Kidney (tissue), 14 donors: ENCODE results near the gene GATA6. TPM values are rescaled to one million over a fixed set of nuclear protein-coding genes. Genes with fewer than 3 reads are reported as not detected.

ENCODE experiments used
- DNase-seq, 5 donors: peaks; one replicate each; pipeline ENCODE4 v3.0.0-alpha.2; 2013 to 2020
- FAIRE-seq: peaks from 2 replicates; lab custom pipeline; 2012; peaks lifted over from hg19 to GRCh38; lab: Jason Lieb, UNC
- H3K27ac ChIP-seq, 2 donors: one replicate each; pipeline ENCODE4 v1.7.0; 2013; ENCODE audit warnings: low read depth in 2 of 2, low read length in 2 of 2, inconsistent platforms in 1 of 2
- H3K27me3 ChIP-seq: one replicate; pipeline ENCODE4 v1.7.1; 2013; ENCODE audit warnings: low read length, inconsistent platforms; ENCODE audit not compliant: control insufficient read depth, insufficient read depth
- H3K36me3 ChIP-seq, 3 donors: one replicate each; pipeline versions ENCODE4 v1.7.0 to v1.7.1; 2013; ENCODE audit warnings: low read length in 3 of 3, control low read depth in 1 of 3, inconsistent platforms in 1 of 3; ENCODE audit not compliant: insufficient read depth in 3 of 3, control insufficient read depth in 2 of 3
- H3K4me1 ChIP-seq, 3 donors: one replicate each; pipeline versions ENCODE4 v1.7.0 to v1.7.1; 2013; ENCODE audit warnings: low read length in 3 of 3, inconsistent platforms in 1 of 3, low read depth in 1 of 3; ENCODE audit not compliant: control insufficient read depth in 2 of 3, insufficient read depth in 2 of 3
- H3K4me3 ChIP-seq, 3 donors: one replicate each; pipeline versions ENCODE4 v1.7.0 to v1.8.1; 2013; ENCODE audit warnings: low read length in 3 of 3, control low read depth in 1 of 3, inconsistent platforms in 1 of 3
- H3K9ac ChIP-seq, 3 donors: one replicate each; pipeline versions ENCODE4 v1.7.0 to v1.7.1; 2013; ENCODE audit warnings: low read length in 3 of 3, control low read depth in 1 of 3, inconsistent platforms in 1 of 3
- H3K9me3 ChIP-seq, 3 donors: one replicate each; pipeline versions ENCODE4 v1.7.0 to v1.7.1; 2013; ENCODE audit warnings: low read length in 3 of 3, control low read depth in 1 of 3, inconsistent platforms in 1 of 3; ENCODE audit not compliant: control insufficient read depth in 2 of 3, insufficient read depth in 1 of 3
- CTCF ChIP-seq: IDR thresholded peaks from 3 replicates; pipeline ENCODE4 v1.5.1; 2012; ENCODE audit warnings: mild to moderate bottlenecking, moderate library complexity, borderline replicate concordance; ENCODE audit not compliant: insufficient read depth; ENCODE audit errors: extremely low read depth
- intact Hi-C: fragments of 100-400 bp; cut with DNase I; formaldehyde crosslinking; loops from one replicate; pipeline ENCODE4 v1.11.1; 2022
- polyA plus RNA-seq: library from polyadenylated mRNA; stranded (reverse); fragments of 350-450 nt; fragmentation: Illumina TruSeq; extraction: RNeasy Lipid Tissue Mini Kit (QIAGEN cat#74804); gene quantifications from one replicate; pipeline ENCODE4 v1.2.3, GENCODE V29; 2014; ENCODE audit warnings: low read depth, low replicate concordance; ENCODE audit not compliant: insufficient read depth
- total RNA-seq: library from RNA; stranded (reverse); fragmentation: NEBNext Ultra II Directional; extraction: Animal tissue kit (Norgen Biotek cat#: 25700); gene quantifications from one replicate; pipeline ENCODE4 v1.2.1, GENCODE V29; 2021
- donor health status: control.
- donor health status: control.
- donor health status: control.
- donor health status: control.
- donor health status: control.
- donor health status: DM: yes; HTN: yes; CAD: no.
- donor health status: Normal renal cell carcinoma (clear cell type).

GATA6 gene
- total and polyA plus RNA-seq, 2 donors from 2014 or later, result 1.7 to 10.9 TPM

DNA sequence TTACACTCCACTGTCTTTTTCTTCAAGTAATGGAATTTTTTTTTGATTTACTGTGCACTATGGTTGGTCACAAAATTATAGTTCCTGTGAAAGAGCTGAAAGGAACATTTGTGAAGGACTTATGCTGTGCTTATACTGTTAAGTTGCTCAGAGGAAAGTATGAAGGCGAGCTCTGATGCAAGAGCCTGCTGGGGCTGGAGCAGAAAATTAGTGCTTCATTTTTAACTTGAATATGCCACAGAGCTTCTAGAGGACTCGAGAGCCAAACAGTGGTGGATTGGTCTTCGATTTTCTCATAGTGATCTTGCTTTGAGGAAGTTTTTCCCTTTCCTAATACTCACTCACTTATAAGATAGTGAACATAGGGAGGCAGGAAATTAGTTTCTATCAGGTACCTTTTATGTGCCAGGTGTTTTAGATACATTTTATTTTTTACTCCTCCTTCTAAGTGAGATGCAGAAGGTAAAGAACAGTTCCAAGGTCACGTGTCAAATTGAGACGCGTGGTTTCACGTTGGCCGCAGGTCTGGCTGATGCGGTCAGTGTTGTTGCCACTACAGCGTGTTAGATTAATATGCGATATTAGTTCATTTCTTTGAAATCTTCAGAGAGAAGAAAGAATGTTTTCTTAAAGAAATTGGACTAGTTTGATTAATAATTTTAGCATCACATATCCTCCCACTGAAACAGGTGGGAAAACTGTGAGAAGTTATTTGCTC, 20.2 kb downstream of the GATA6 start:
- Histone ChIP-seq H3K27ac (peak overlapping the region in 1 of 2 donors; percentile 74), H3K27me3 (no peaks in the 10 kb centered on the region), H3K9ac (no peak overlapping the region), H3K4me1 (peaks cover 0 to 8% (median 6%) of the 10 kb centered on the region in 3 donors), H3K4me3 (no peak overlapping the region), H3K36me3 (no peaks in the 10 kb centered on the region), H3K9me3 (no peaks in the 10 kb centered on the region)
- no peak for FAIRE-seq
- intact Hi-C loops, result no loop called here
- no peak for DNase-seq
- no peak for TF ChIP-seq CTCF

DNA sequence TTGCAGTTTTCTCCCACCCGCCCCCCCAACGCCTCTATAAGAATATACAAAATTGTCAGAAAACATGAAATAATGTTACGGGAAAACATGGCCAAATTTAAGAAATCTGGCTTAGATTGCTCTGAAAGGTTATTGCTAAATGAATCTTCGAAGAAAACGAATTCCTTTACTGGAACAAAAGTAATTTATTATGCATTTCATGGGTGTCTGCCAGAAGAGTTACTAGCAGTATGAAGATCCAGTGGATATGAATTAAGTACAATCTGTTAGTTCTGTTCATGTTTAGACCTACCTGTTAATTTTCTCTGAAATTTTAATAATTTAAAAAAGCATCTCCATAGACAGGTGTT, 21.9 kb downstream of the GATA6 start:
- peak overlapping the region in 1 of 2 donors; percentile 36 for H3K27ac ChIP-seq
- no peaks in the 10 kb centered on the region for H3K27me3 ChIP-seq
- intact Hi-C loops, result no loop called here
- no peaks in the 10 kb centered on the region for H3K36me3 ChIP-seq
- FAIRE-seq (no peak), DNase-seq (peak in 2 of 5 donors; percentile 48 to 72)
- no peak overlapping the region for H3K4me3 ChIP-seq
- TF ChIP-seq CTCF, result no peak
- H3K9me3 ChIP-seq, result no peaks in the 10 kb centered on the region
- no peak overlapping the region for H3K9ac ChIP-seq
- H3K4me1 ChIP-seq, result peaks cover 0 to 8% (median 6%) of the 10 kb centered on the region in 3 donors

DNA sequence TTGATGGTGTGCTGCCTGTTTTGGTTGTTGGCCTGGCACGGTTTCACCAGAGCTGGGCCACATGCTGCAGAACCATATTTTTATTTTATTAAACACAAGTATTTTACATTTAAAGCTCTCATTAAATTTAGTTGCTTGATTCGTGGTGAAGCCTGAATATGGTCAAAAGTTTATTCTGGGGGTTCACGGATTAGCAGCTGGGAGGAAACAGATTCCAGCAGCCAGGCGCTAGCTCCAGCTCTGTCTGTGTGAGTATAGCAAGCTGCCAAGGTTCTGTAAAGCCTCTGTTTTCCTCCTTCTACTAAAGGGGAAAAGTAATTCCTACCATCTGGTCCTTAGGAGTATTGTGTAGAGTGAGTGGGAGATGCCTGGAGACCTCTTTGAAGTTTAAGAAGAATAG, 22.5 kb downstream of the GATA6 start:
- TF ChIP-seq CTCF, result no peak
- no peaks in the 10 kb centered on the region for H3K27me3 ChIP-seq
- H3K4me3 ChIP-seq, result no peak overlapping the region
- H3K9me3 ChIP-seq, result no peaks in the 10 kb centered on the region
- H3K9ac ChIP-seq, result no peak overlapping the region
- DNase-seq (peak in 2 of 5 donors; percentile 74 to 94), FAIRE-seq (no peak)
- no peaks in the 10 kb centered on the region for H3K36me3 ChIP-seq
- peaks cover 0 to 8% (median 6%) of the 10 kb centered on the region in 3 donors for H3K4me1 ChIP-seq
- peak overlapping the region in 1 of 2 donors; percentile 36 for H3K27ac ChIP-seq
- intact Hi-C loops, result no loop called here

GRCh38 chr18:22193466-22193865, 24.1 kb downstream of the GATA6 start:
- H3K27ac ChIP-seq, result no peak overlapping the region
- peaks cover 0 to 8% (median 6%) of the 10 kb centered on the region in 3 donors for H3K4me1 ChIP-seq
- FAIRE-seq (no peak), DNase-seq (peak in 2 of 5 donors; percentile 45 to 71)
- H3K36me3 ChIP-seq, result no peaks in the 10 kb centered on the region
- H3K27me3 ChIP-seq, result no peaks in the 10 kb centered on the region
- intact Hi-C loops, result no loop called here
- TF ChIP-seq CTCF, result no peak
- H3K9ac ChIP-seq, result no peak overlapping the region
- H3K4me3 ChIP-seq, result no peak overlapping the region
- H3K9me3 ChIP-seq, result no peaks in the 10 kb centered on the region
